Neural cell (in vitro differentiated cells): ENCODE measurements around the gene CAPSL. TPM values are rescaled to one million over a fixed set of nuclear protein-coding genes. Genes with fewer than 3 reads are reported as not detected.

Experiments used
- H2AFZ ChIP-seq: fragments of 200-600, 300-800 bp; sonication (generic), shearing (Covaris generic); 2 replicates; pipeline ENCODE4 v1.6.0; 2014; ENCODE audit warnings: low read depth, mild to moderate bottlenecking, antibody characterized with exemption, low read length, moderate library complexity
- H3F3A ChIP-seq: fragments of 200-600 bp; shearing (Covaris generic); 2 replicates; pipeline ENCODE4 v1.6.1; 2016; ENCODE audit warnings: mild to moderate bottlenecking, moderate library complexity, mixed read lengths, antibody characterized with exemption, low read length; ENCODE audit not compliant: insufficient read depth, poor library complexity, severe bottlenecking
- H3K27ac ChIP-seq: fragments of 200-600, 300-800 bp; sonication (generic), shearing (Covaris generic); 2 replicates; pipeline ENCODE4 v1.5.1; 2014; ENCODE audit warnings: mild to moderate bottlenecking, low read length, moderate library complexity
- H3K27me3 ChIP-seq: fragments of 300-800, 200-600 bp; sonication (generic), shearing (Covaris generic); 2 replicates; pipeline ENCODE4 v1.6.0; 2014; ENCODE audit warnings: mild to moderate bottlenecking, low read depth, low read length, moderate library complexity; ENCODE audit not compliant: insufficient read depth
- H3K36me3 ChIP-seq: fragments of 300-800, 200-600 bp; sonication (generic), shearing (Covaris generic); 2 replicates; pipeline ENCODE4 v1.5.1; 2014; ENCODE audit warnings: mild to moderate bottlenecking, antibody characterized with exemption, low read length, moderate library complexity; ENCODE audit not compliant: insufficient read depth
- H3K4me2 ChIP-seq: fragments of 300-800, 200-600 bp; sonication (generic), shearing (Covaris generic); 2 replicates; pipeline ENCODE4 v1.6.0; 2014; ENCODE audit warnings: mild to moderate bottlenecking, low read length
- H3K4me3 ChIP-seq: fragments of 300-800, 200-600 bp; sonication (generic), shearing (Covaris generic); 2 replicates; pipeline ENCODE4 v1.5.1; 2014; ENCODE audit warnings: mild to moderate bottlenecking, low read length, moderate library complexity
- H3K79me2 ChIP-seq: fragments of 200-600 bp; shearing (Covaris generic); replicated peaks from 2 replicates; pipeline ENCODE4 v1.6.0; 2014; ENCODE audit warnings: mild to moderate bottlenecking, low read length, moderate library complexity; ENCODE audit not compliant: insufficient read depth
- H3K9ac ChIP-seq: fragments of 300-800, 200-600 bp; sonication (generic), shearing (Covaris generic); 2 replicates; pipeline ENCODE4 v1.6.1; 2016; ENCODE audit warnings: mild to moderate bottlenecking, low read length, mixed read lengths
- H3K9me2 ChIP-seq: fragments of 200-600 bp; shearing (Covaris generic); 2 replicates; pipeline ENCODE4 v1.6.1; 2016; ENCODE audit warnings: mild to moderate bottlenecking, low read length, mixed read lengths; ENCODE audit not compliant: insufficient read depth
- H3K9me3 ChIP-seq: fragments of 200-600, 300-800 bp; sonication (generic), shearing (Covaris generic); 2 replicates; pipeline ENCODE4 v1.6.1; 2016; ENCODE audit warnings: mild to moderate bottlenecking, mixed run types, low read length, moderate library complexity, mixed read lengths
- H4K20me1 ChIP-seq: fragments of 200-600 bp; shearing (Covaris generic); 2 replicates; pipeline ENCODE4 v1.6.1; 2016; ENCODE audit warnings: mild to moderate bottlenecking, mixed run types; ENCODE audit not compliant: insufficient read depth
- CTCF ChIP-seq: fragments of 450-650 bp; IDR thresholded peaks from 2 replicates; pipeline ENCODE4 v1.5.1; 2014; ENCODE audit warnings: antibody characterized with exemption, mild to moderate bottlenecking, moderate library complexity; ENCODE audit not compliant: poor library complexity, severe bottlenecking
- EP300 ChIP-seq: fragments of 450-650 bp; conservative IDR thresholded peaks from 2 replicates; pipeline ENCODE4 v1.6.1; 2014; ENCODE audit warnings: antibody characterized with exemption, mild to moderate bottlenecking, moderate library complexity; ENCODE audit not compliant: poor library complexity, severe bottlenecking
- EZH2 ChIP-seq: fragments of 200-600, 300-800 bp; shearing (Covaris generic), sonication (generic); IDR thresholded peaks from 2 replicates; pipeline ENCODE4 v1.6.1; 2014; ENCODE audit warnings: antibody characterized with exemption, low read length, borderline replicate concordance, mild to moderate bottlenecking; ENCODE audit not compliant: insufficient read depth, poor library complexity, severe bottlenecking
- MXI1 ChIP-seq: fragments of 450-650 bp; conservative IDR thresholded peaks from 2 replicates; pipeline ENCODE4 v1.6.1; 2014; ENCODE audit warnings: antibody characterized with exemption, mild to moderate bottlenecking; ENCODE audit not compliant: poor library complexity, severe bottlenecking
- POLR2AphosphoS5 ChIP-seq: IDR thresholded peaks from 2 replicates; pipeline ENCODE4 v1.6.1; 2012
- RAD21 ChIP-seq: fragments of 450-650 bp; conservative IDR thresholded peaks from 2 replicates; pipeline ENCODE4 v1.6.1; 2014; ENCODE audit warnings: antibody characterized with exemption, mild to moderate bottlenecking, moderate library complexity
- REST ChIP-seq: IDR thresholded peaks from 2 replicates; pipeline ENCODE4 v1.6.1; 2012; ENCODE audit warnings: borderline replicate concordance
- SMC3 ChIP-seq: fragments of 450-650 bp; conservative IDR thresholded peaks from 2 replicates; pipeline ENCODE4 v1.6.1; 2014; ENCODE audit warnings: antibody characterized with exemption, mild to moderate bottlenecking, moderate library complexity; ENCODE audit not compliant: poor library complexity
- TAF1 ChIP-seq: IDR thresholded peaks from 2 replicates; pipeline ENCODE4 v1.6.1; 2012; ENCODE audit warnings: low read depth
- polyA plus RNA-seq: library from polyadenylated mRNA; depleted of rRNA; stranded (reverse); fragments of >200 nt; gene quantifications from 2 replicates; pipeline ENCODE4 v1.2.3, GENCODE V29; 2014

CAPSL gene
- polyA plus RNA-seq, 1 donor from 2014 or later, result 2.3 TPM

GRCh38 chr5:35886381-35886780 lies 52.0 kb downstream of the CAPSL start:
- Histone ChIP-seq H3K36me3 (no peaks in the 10 kb centered on the region), H3K79me2 (no peaks in the 10 kb centered on the region), H3K4me3 (no peak overlapping the region), H3K9ac (no peak overlapping the region), H3K27ac (no peak overlapping the region), H2AFZ (no peak overlapping the region), H3F3A (no peaks in the 10 kb centered on the region), H3K27me3 (no peaks in the 10 kb centered on the region), H3K4me2 (no peak overlapping the region), H3K9me2 (no peaks in the 10 kb centered on the region), H4K20me1 (no peaks in the 10 kb centered on the region), H3K9me3 (no peaks in the 10 kb centered on the region)
- no peak for TF ChIP-seq TAF1
- TF ChIP-seq POLR2AphosphoS5, result no peak
- no peak for TF ChIP-seq REST
- no peak for TF ChIP-seq EP300
- no peak for TF ChIP-seq EZH2
- TF ChIP-seq CTCF, result no peak
- TF ChIP-seq SMC3, result no peak
- TF ChIP-seq MXI1, result no peak
- no peak for TF ChIP-seq RAD21

- H3K27ac ChIP-seq, result no peak overlapping the region
- no peaks in the 10 kb centered on the region for H3K9me3 ChIP-seq
- no peaks in the 10 kb centered on the region for H3K36me3 ChIP-seq
- no peak overlapping the region for H3K9ac ChIP-seq
- no peaks in the 10 kb centered on the region for H3K27me3 ChIP-seq
- H3K4me2 ChIP-seq, result no peak overlapping the region
- no peaks in the 10 kb centered on the region for H3F3A ChIP-seq
- TF ChIP-seq RAD21 (no peak), MXI1 (no peak), EP300 (no peak)
- no peaks in the 10 kb centered on the region for H3K79me2 ChIP-seq
- no peaks in the 10 kb centered on the region for H3K9me2 ChIP-seq
- H4K20me1 ChIP-seq, result no peaks in the 10 kb centered on the region
- H3K4me3 ChIP-seq, result no peak overlapping the region
- H2AFZ ChIP-seq, result no peak overlapping the region
These were observed 53.6 kb downstream of the CAPSL start for GRCh38 chr5:35884773-35885172.
